Glutamatergic neuron (in vitro differentiated cells): ENCODE data around the gene RNF126. TPM values are rescaled to one million over a fixed set of nuclear protein-coding genes. Genes with fewer than 3 reads are reported as not detected.

Source experiments
- DNase-seq: peaks from one replicate; pipeline ENCODE4 v3.0.0; 2022
- H3K27ac Mint-ChIP-seq: one replicate; pipeline ENCODE4 v1.8.0; 2020; ENCODE audit warnings: mild to moderate bottlenecking, mixed read lengths, inconsistent platforms; ENCODE audit not compliant: unreplicated experiment
- H3K27me3 Mint-ChIP-seq: one replicate; pipeline ENCODE4 v1.8.0; 2020; ENCODE audit warnings: mild to moderate bottlenecking, moderate library complexity, mixed read lengths, inconsistent platforms; ENCODE audit not compliant: unreplicated experiment
- H3K36me3 Mint-ChIP-seq: one replicate; pipeline ENCODE4 v1.8.0; 2020; ENCODE audit warnings: mild to moderate bottlenecking, mixed read lengths, inconsistent platforms; ENCODE audit not compliant: unreplicated experiment
- H3K4me1 Mint-ChIP-seq: one replicate; pipeline ENCODE4 v1.8.0; 2020; ENCODE audit warnings: mild to moderate bottlenecking, low read depth, mixed read lengths, inconsistent platforms; ENCODE audit not compliant: unreplicated experiment
- H3K4me3 Mint-ChIP-seq: one replicate; pipeline ENCODE4 v1.8.0; 2020; ENCODE audit warnings: mild to moderate bottlenecking, mixed read lengths, inconsistent platforms; ENCODE audit not compliant: unreplicated experiment
- H3K9me3 Mint-ChIP-seq: one replicate; pipeline ENCODE4 v1.8.0; 2020; ENCODE audit warnings: mild to moderate bottlenecking, moderate library complexity, mixed read lengths, inconsistent platforms; ENCODE audit not compliant: unreplicated experiment
- CTCF ChIP-seq: fragments of 200-600 bp; sonication (generic); IDR thresholded peaks from one replicate; pipeline ENCODE4 v1.5.0; 2021; ENCODE audit not compliant: partially characterized antibody, unreplicated experiment
- total RNA-seq: library from RNA; stranded (reverse); fragmentation: NEBNext Ultra II Directional; extraction: Animal tissue kit (Norgen Biotek cat#: 25700); gene quantifications from one replicate; pipeline ENCODE4 v1.2.1, GENCODE V29; 2021; ENCODE audit not compliant: unreplicated experiment

Gene RNF126
- total RNA-seq, 1 donor from 2014 or later, result 51.7 TPM

GRCh38 chr19:602391-603301 is 60.4 kb downstream of the RNF126 start:
- H3K36me3 Mint-ChIP-seq, result peaks cover 10% of the 10 kb centered on the region
- no peak for DNase-seq
- no peak overlapping the region for H3K4me3 Mint-ChIP-seq
- H3K27me3 Mint-ChIP-seq, result peaks cover 8% of the 10 kb centered on the region
- no peaks in the 10 kb centered on the region for H3K4me1 Mint-ChIP-seq
- TF ChIP-seq CTCF, result no peak
- no peak overlapping the region for H3K27ac Mint-ChIP-seq
- peaks cover 11% of the 10 kb centered on the region for H3K9me3 Mint-ChIP-seq

- H3K4me1 Mint-ChIP-seq, result no peaks in the 10 kb centered on the region
- no peak for DNase-seq
- H3K27me3 Mint-ChIP-seq, result peaks cover 5% of the 10 kb centered on the region
- TF ChIP-seq CTCF, result no peak
- H3K36me3 Mint-ChIP-seq, result peaks cover 10% of the 10 kb centered on the region
- no peak overlapping the region for H3K27ac Mint-ChIP-seq
- no peak overlapping the region for H3K4me3 Mint-ChIP-seq
- H3K9me3 Mint-ChIP-seq, result peaks cover 11% of the 10 kb centered on the region
These were observed 61.2 kb downstream of the RNF126 start for GRCh38 chr19:601790-602189.

GRCh38 chr19:601310-601709 is 61.7 kb downstream of the RNF126 start:
- H3K4me3 Mint-ChIP-seq, result no peak overlapping the region
- no peak for DNase-seq
- peaks cover 5% of the 10 kb centered on the region for H3K27me3 Mint-ChIP-seq
- H3K9me3 Mint-ChIP-seq, result peaks cover 11% of the 10 kb centered on the region
- no peaks in the 10 kb centered on the region for H3K4me1 Mint-ChIP-seq
- H3K27ac Mint-ChIP-seq, result no peak overlapping the region
- TF ChIP-seq CTCF, result no peak
- H3K36me3 Mint-ChIP-seq, result peaks cover 10% of the 10 kb centered on the region

Other genes starting within 250 kb of the RNF126 start
- gene SHC2, start 202.2 kb downstream of the RNF126 start, total RNA-seq, result 343 TPM
- gene MADCAM1, start 166.7 kb downstream of the RNF126 start, total RNA-seq, result 1.7 TPM
- gene TPGS1, start 155.7 kb downstream of the RNF126 start, total RNA-seq, result 20.0 TPM
- gene CDC34, start 131.5 kb downstream of the RNF126 start, total RNA-seq, result 136 TPM
- gene GZMM, start 119.2 kb downstream of the RNF126 start, total RNA-seq, result 0.47 TPM
- gene BSG, start 90.6 kb downstream of the RNF126 start, total RNA-seq, result 470 TPM
- gene HCN2, start 73.3 kb downstream of the RNF126 start, total RNA-seq, result 33.2 TPM
- 79.9 TPM for gene POLRMT, start 29.7 kb downstream of the RNF126 start, total RNA-seq
- gene FGF22, start 23.3 kb downstream of the RNF126 start, total RNA-seq, result 1.5 TPM
- gene FSTL3, start 13.2 kb upstream of the RNF126 start, total RNA-seq, result 10.7 TPM
- 0.78 TPM for gene PRSS57, start 32.2 kb upstream of the RNF126 start, total RNA-seq
- gene PALM, start 45.7 kb upstream of the RNF126 start, total RNA-seq, result 349 TPM
- gene MISP, start 87.9 kb upstream of the RNF126 start, total RNA-seq, result 1.1 TPM
- gene PTBP1, start 134.2 kb upstream of the RNF126 start, total RNA-seq, result 244 TPM
- gene PLPPR3, start 158.7 kb upstream of the RNF126 start, total RNA-seq, result 392 TPM
- 2.2 TPM for gene AZU1, start 164.6 kb upstream of the RNF126 start, total RNA-seq
- not detected for gene PRTN3, start 177.8 kb upstream of the RNF126 start, total RNA-seq
- not detected for gene ELANE, start 189.1 kb upstream of the RNF126 start, total RNA-seq
- gene CFD, start 196.4 kb upstream of the RNF126 start, total RNA-seq, result not detected
- 65.0 TPM for gene MED16, start 230.0 kb upstream of the RNF126 start, total RNA-seq
- gene RNU6-9, start 230.3 kb upstream of the RNF126 start, total RNA-seq, result not detected